GM12878 (cell line): ENCODE results near the gene BAZ1B. TPM values are rescaled to one million over a fixed set of nuclear protein-coding genes. Genes with fewer than 3 reads are reported as not detected.

Experiments used
- ATAC-seq: fragments of 200-7000 bp; cut with Tn5 transposase; 3 replicates; pipeline ENCODE4 v1.9.1; 2020; ENCODE audit warnings: mild to moderate bottlenecking, moderate library complexity
- BruUV-seq: library from RNA; stranded (reverse); fragments of 400-500 nt; replicated peaks from 2 replicates; lab custom pipeline; 2021; lab: Mats Ljungman, UMichigan
- CTCF ChIA-PET: fragments of 300-600 bp; sonication (Branson Sonifier 250); formaldehyde crosslinking; extraction: SDS; loops from one replicate; lab custom pipeline; 2021; ENCODE audit warnings: inconsistent platforms; lab: Yijun Ruan, JAX
- POLR2A ChIA-PET: fragments of 350-600 bp; formaldehyde crosslinking; extraction: SDS; loops from one replicate; lab custom pipeline; 2021; ENCODE audit warnings: inconsistent platforms; lab: Charles Lee
- RAD21 ChIA-PET: fragments of 300-600 bp; sonication (Branson Sonifier 250); formaldehyde crosslinking; loops from one replicate; lab custom pipeline; 2023; ENCODE audit warnings: antibody characterized with exemption; ENCODE audit not compliant: unreplicated experiment; lab: Charles Lee
- SMC1A ChIA-PET: fragments of 300-600 bp; sonication (Branson Sonifier 250); formaldehyde crosslinking; loops from one replicate; lab custom pipeline; 2023; ENCODE audit not compliant: unreplicated experiment, uncharacterized antibody; lab: Charles Lee
- DNase-seq: peaks from one replicate; pipeline ENCODE4 v3.0.0-alpha.2; 2011; ENCODE audit warnings: low read depth, low spot score
- FAIRE-seq: peaks from 3 replicates; lab custom pipeline; 2011; peaks lifted over from hg19 to GRCh38; lab: Jason Lieb, UNC
- H2AFZ ChIP-seq: 2 replicates; pipeline ENCODE4 v1.6.0; 2011; ENCODE audit warnings: low read depth, low read length, control low read depth; ENCODE audit not compliant: control insufficient read depth
- H3K27ac ChIP-seq: 2 replicates; pipeline ENCODE4 v1.5.1; 2011; ENCODE audit warnings: control low read depth; ENCODE audit not compliant: control insufficient read depth, insufficient read depth
- H3K27me3 ChIP-seq, 2 experiments: replicated peaks in 1 of 2; 2 replicates each; pipeline versions ENCODE4 v1.6.0 to v1.6.1; 2011; ENCODE audit warnings: low read length in 1 of 2; ENCODE audit not compliant: control insufficient read depth in 2 of 2, insufficient read depth in 2 of 2
- H3K36me3 ChIP-seq, 2 experiments: 2 replicates each; pipeline ENCODE4 v1.5.1; 2011; ENCODE audit warnings: low read length in 1 of 2; ENCODE audit not compliant: control insufficient read depth in 2 of 2, insufficient read depth in 2 of 2
- H3K4me1 ChIP-seq: 2 replicates; pipeline ENCODE4 v1.6.1; 2011; ENCODE audit warnings: mild to moderate bottlenecking, low read length, moderate library complexity, mixed read lengths; ENCODE audit not compliant: control insufficient read depth, insufficient read depth
- H3K4me2 ChIP-seq: 2 replicates; pipeline ENCODE4 v1.6.0; 2011; ENCODE audit warnings: control low read depth; ENCODE audit not compliant: control insufficient read depth, insufficient read depth
- H3K4me3 ChIP-seq: fragments of 200-600 bp; sonication (generic); 2 replicates; pipeline ENCODE4 v1.5.1; 2016
- H3K79me2 ChIP-seq: 2 replicates; pipeline ENCODE4 v1.6.0; 2011; ENCODE audit warnings: low read length; ENCODE audit not compliant: control insufficient read depth, insufficient read depth
- H3K9ac ChIP-seq: 2 replicates; pipeline ENCODE4 v1.8.0; 2011; ENCODE audit warnings: low read length, control low read depth, mixed read lengths; ENCODE audit not compliant: control insufficient read depth, insufficient read depth
- H3K9me3 ChIP-seq: replicated peaks from 3 replicates; pipeline ENCODE4 v1.5.1; 2011; ENCODE audit warnings: mild to moderate bottlenecking, low read length; ENCODE audit not compliant: control insufficient read depth, insufficient read depth
- H4K20me1 ChIP-seq: 2 replicates; pipeline ENCODE4 v1.6.0; 2011; ENCODE audit not compliant: control insufficient read depth, insufficient read depth
- ATF2 ChIP-seq: IDR thresholded peaks from 2 replicates; pipeline ENCODE4 v1.6.1; 2012; ENCODE audit warnings: low read length, inconsistent platforms
- ATF7 ChIP-seq: fragments of 450-650 bp; IDR thresholded peaks from 2 replicates; pipeline ENCODE4 v1.6.1; 2016; ENCODE audit warnings: low read depth, mild to moderate bottlenecking
- BACH1 ChIP-seq: fragments of 450-650 bp; IDR thresholded peaks from 2 replicates; pipeline ENCODE4 v1.6.1; 2017; ENCODE audit warnings: mild to moderate bottlenecking, borderline replicate concordance
- BHLHE40 ChIP-seq, 2 experiments: fragments of 450-650 bp in 1 of 2; IDR thresholded peaks; 2 replicates each; pipeline ENCODE4 v1.6.1; 2011 to 2017; ENCODE audit warnings: low read depth in 2 of 2, borderline replicate concordance in 1 of 2, improper control_type of control experiment in 1 of 2, low read length in 1 of 2, mild to moderate bottlenecking in 1 of 2
- CREM ChIP-seq: IDR thresholded peaks from 2 replicates; pipeline ENCODE4 v1.6.1; 2014; ENCODE audit warnings: antibody characterized with exemption, low read depth
- E2F8 ChIP-seq: fragments of 450-650 bp; IDR thresholded peaks from 2 replicates; pipeline ENCODE4 v1.6.1; 2018; ENCODE audit warnings: mild to moderate bottlenecking, low read depth, moderate library complexity; ENCODE audit not compliant: partially characterized antibody
- EGR1 ChIP-seq, 2 experiments: IDR thresholded peaks; 1 replicate in 1 of 2; 2 replicates in 1 of 2; pipeline ENCODE4 v1.6.1; 2011 to 2012; ENCODE audit warnings: low read depth in 2 of 2, low read length in 2 of 2, borderline replicate concordance in 1 of 2, mild to moderate bottlenecking in 1 of 2, moderate library complexity in 1 of 2
- ETV6 ChIP-seq, 2 experiments: fragments of 450-650 bp in 1 of 2; IDR thresholded peaks in 1 of 2; conservative IDR thresholded peaks in 1 of 2; 2 replicates each; pipeline ENCODE4 v1.6.1; 2014; ENCODE audit warnings: antibody characterized with exemption in 1 of 2, borderline replicate concordance in 1 of 2, low read depth in 1 of 2, mild to moderate bottlenecking in 1 of 2, moderate library complexity in 1 of 2
- IRF5 ChIP-seq: fragments of 450-650 bp; IDR thresholded peaks from 2 replicates; pipeline ENCODE4 v1.6.1; 2017; ENCODE audit warnings: borderline replicate concordance
- MEF2A ChIP-seq: IDR thresholded peaks from 2 replicates; pipeline ENCODE4 v1.6.1; 2011; ENCODE audit warnings: low read depth, mild to moderate bottlenecking, low read length, moderate library complexity; ENCODE audit not compliant: insufficient read depth
- SMAD5 ChIP-seq: IDR thresholded peaks from 2 replicates; pipeline ENCODE4 v1.6.1; 2016; ENCODE audit warnings: antibody characterized with exemption, low read depth
- TCF3 ChIP-seq: IDR thresholded peaks from 2 replicates; pipeline ENCODE4 v1.6.1; 2012; ENCODE audit warnings: low read depth, mild to moderate bottlenecking, low read length, borderline replicate concordance; ENCODE audit not compliant: insufficient read depth
- USF2 ChIP-seq: IDR thresholded peaks from 2 replicates; pipeline ENCODE4 v1.6.1; 2011; ENCODE audit warnings: low read depth, low read length, improper control_type of control experiment, borderline replicate concordance
- ZNF207 ChIP-seq: fragments of 450-650 bp; IDR thresholded peaks from 2 replicates; pipeline ENCODE4 v1.6.1; 2014; ENCODE audit warnings: antibody characterized with exemption, mild to moderate bottlenecking, borderline replicate concordance
- ZNF384 ChIP-seq: IDR thresholded peaks from 2 replicates; pipeline ENCODE4 v1.6.1; 2012; ENCODE audit warnings: low read depth, mild to moderate bottlenecking, low read length, improper control_type of control experiment, borderline replicate concordance
- WGBS: methylation state at CpG from one replicate; pipeline ENCODE4 v1.1.6; 2016; ENCODE audit warnings: low lambda C conversion rate; ENCODE audit not compliant: insufficient replicate concordance, insufficient coverage; ENCODE audit errors: missing lambda C conversion rate; 5-methylcytosine and 5-hydroxymethylcytosine counted together
- in situ Hi-C: fragments of 300-500 bp; cut with MboI; formaldehyde crosslinking; loops from 9 replicates; pipeline ENCODE4 v1.14.3; 2018; ENCODE audit warnings: mixed read lengths
- intact Hi-C: fragments of 100-400 bp; cut with micrococcal nuclease; formaldehyde crosslinking; loops from one replicate; pipeline ENCODE4 v1.14.2; 2022; ENCODE audit not compliant: unreplicated experiment
- polyA plus RNA-seq, 11 experiments: library from polyadenylated mRNA; depleted of rRNA in 4 of 11; unstranded in 6 of 11; stranded (reverse) in 5 of 11; fragments of >200 nt; fragmentation: Nextera tagmentation in 4 of 11; fragmentation: Illumina TruSeq in 1 of 11; extraction: Ambion mirVana in 4 of 11; extraction: Trizol in 1 of 11; gene quantifications; 1 replicate in 1 of 11; 2 replicates in 10 of 11; pipeline versions ENCODE4 v1.2.1 to v1.2.3, GENCODE V29; 2011 to 2016; ENCODE audit warnings: inconsistent platforms in 2 of 11, missing spikeins in 2 of 11, low read depth in 1 of 11
- total RNA-seq, 4 experiments: library from RNA; depleted of rRNA in 3 of 4; stranded (reverse); fragments of >200 nt in 3 of 4; fragmentation: Illumina TruSeq in 1 of 4; extraction: Trizol in 1 of 4; gene quantifications; 2 replicates each; pipeline versions ENCODE4 v1.2.1 to v1.2.3, GENCODE V29; 2013 to 2021

The BAZ1B gene
- total and polyA plus RNA-seq, 10 of the 15 experiments (the other 5 are each of a cell fraction or from before 2014, with no cell fraction given), result 14.0 to 77.4 (median 36.2) TPM

- Histone ChIP-seq H3K27ac (no peak overlapping the region), H3K9ac (no peak overlapping the region), H3K36me3 (peaks cover 20 to 47% of the 10 kb centered on the region in 2 experiments), H3K9me3 (no peaks in the 10 kb centered on the region)
- POLR2A ChIA-PET, result no interaction called here
- in situ Hi-C loops, result no loop called here
- WGBS, result 23% methylated on average over 2 of the region's 2 CpGs
- no peak for TF ChIP-seq BACH1
- no peak for TF ChIP-seq EGR1 (IDR thresholded peaks at IDR 0.05; ENCODE audit: borderline replicate concordance in 1 of 2, low read depth in 2 of 2, low read length in 2 of 2)
- no peak for TF ChIP-seq CREM
- no peak for TF ChIP-seq ETV6 (conservative IDR thresholded peaks at IDR 0.05 in 1 of 2, IDR thresholded peaks at IDR 0.05 in 1 of 2; ENCODE audit: borderline replicate concordance in 1 of 2, low read depth in 1 of 2)
- TF ChIP-seq ZNF207, result no peak
- TF ChIP-seq MEF2A, result no peak
- no peak for TF ChIP-seq USF2
- TF ChIP-seq SMAD5, result no peak
- TF ChIP-seq E2F8, result no peak
- TF ChIP-seq ATF7, result no peak
- no peak for TF ChIP-seq ZNF384
- TF ChIP-seq TCF3, result no peak
- TF ChIP-seq IRF5, result no peak
- no peak for TF ChIP-seq ATF2
- no peak for TF ChIP-seq BHLHE40 (IDR thresholded peaks at IDR 0.05; ENCODE audit: borderline replicate concordance in 1 of 2, low read depth in 2 of 2, low read length in 1 of 2)
- TF ChIP-seq, all 136 proteins: peak for 0
- BruUV-seq, result no TSS peak
- H3K4me1 ChIP-seq, result no peaks in the 10 kb centered on the region
- H3K4me2 ChIP-seq, result no peak overlapping the region
- ChIA-PET CTCF (interaction anchor here (1.1 to 3.4 kb wide), 4 partner anchors 17 to 130 kb away, joined by 4 to 33 read pairs (median 6); no protein-coding TSS in a partner anchor), RAD21 (interaction anchor here (0.7 to 1.5 kb wide), 2 partner anchors 61 to 129 kb away, joined by 3 to 7 read pairs; no protein-coding TSS in a partner anchor), SMC1A (interaction anchor here (0.5 to 1.4 kb wide), 3 partner anchors 110 to 262 kb away, joined by 3 to 6 read pairs (median 3); no protein-coding TSS in a partner anchor)
- H2AFZ ChIP-seq, result no peak overlapping the region
- H3K79me2 ChIP-seq, result no peaks in the 10 kb centered on the region
- FAIRE-seq (peak; percentile 7), ATAC-seq (no peak), DNase-seq (no peak)
- H3K27me3 ChIP-seq, result no peaks in the 10 kb centered on the region
- no peak overlapping the region for H3K4me3 ChIP-seq
- intact Hi-C loops, result no loop called here
- H4K20me1 ChIP-seq, result peaks cover 4% of the 10 kb centered on the region; the same call in 1 of the 2 replicates
These were observed 69.0 kb downstream of the BAZ1B start for GRCh38 chr7:73452999-73453635.
